Activated CD4-positive, alpha-beta T cell treated with anti-CD3 and anti-CD28 coated beads for 24 hours (primary cell): ENCODE results near the gene TMEM260.
"Not testable (repeated sequence)": the region's sequence is repeated elsewhere in the genome, so short reads cannot be mapped to it uniquely, and the experiment has no call there.

Source experiments
- DNase-seq, 2 donors: peaks; one replicate each; pipeline ENCODE4 v3.0.0-alpha.2; 2020; ENCODE audit warnings: low read depth in 2 of 2

TMEM260 gene

GRCh38 chr14:56676042-56676441 is 96.4 kb downstream of the TMEM260 start:
- DNase-seq = no peak

- DNase-seq = no peak
These were observed 99.2 kb downstream of the TMEM260 start for GRCh38 chr14:56678838-56679237.

GRCh38 chr14:56686416-56686815 is 106.8 kb downstream of the TMEM260 start:
- no peak for DNase-seq

GRCh38 chr14:56687123-56687522 is 107.5 kb downstream of the TMEM260 start:
- no peak for DNase-seq

- DNase-seq = no peak
These were observed 115.0 kb downstream of the TMEM260 start for GRCh38 chr14:56694609-56695008.

- DNase-seq = not testable (repeated sequence)
These were observed 115.6 kb downstream of the TMEM260 start for GRCh38 chr14:56695216-56695615.
